GM12872 (cell line): ENCODE measurements around the gene C18orf63.

Experiments used
- CTCF ChIP-seq: IDR thresholded peaks from 3 replicates; pipeline ENCODE4 v1.5.1; 2011; ENCODE audit warnings: low read depth, mild to moderate bottlenecking, low read length, moderate library complexity; ENCODE audit not compliant: insufficient read depth

The C18orf63 gene

GRCh38 chr18:74316257-74317170 lies 875 bp downstream of the C18orf63 start:
- no peak for TF ChIP-seq CTCF

GRCh38 chr18:74326231-74326630 lies 10.6 kb downstream of the C18orf63 start:
- no peak for TF ChIP-seq CTCF

GRCh38 chr18:74328206-74328605 lies 12.6 kb downstream of the C18orf63 start:
- TF ChIP-seq CTCF, result no peak

- no peak for TF ChIP-seq CTCF
Measured at GRCh38 chr18:74329688-74330205, 14.1 kb downstream of the C18orf63 start.

GRCh38 chr18:74331404-74331803 lies 15.8 kb downstream of the C18orf63 start:
- peak; percentile 42; the same call in 2 of the 3 replicates for TF ChIP-seq CTCF

- TF ChIP-seq CTCF, result no peak
Measured at GRCh38 chr18:74333091-74333490, 17.5 kb downstream of the C18orf63 start.

- no peak for TF ChIP-seq CTCF
Measured at GRCh38 chr18:74334242-74334893, 18.7 kb downstream of the C18orf63 start.
